Smooth muscle cell of the pulmonary artery (primary cell): ENCODE data around the gene LRRTM3. TPM values are rescaled to one million over a fixed set of nuclear protein-coding genes. Genes with fewer than 3 reads are reported as not detected.

Experiments used
- total RNA-seq: library from RNA; depleted of rRNA; stranded (reverse); fragments of >200 nt; gene quantifications from 2 replicates; pipeline ENCODE4 v1.2.3, GENCODE V29; 2014

The LRRTM3 gene
- not detected in 2 replicates for total RNA-seq

DNA sequence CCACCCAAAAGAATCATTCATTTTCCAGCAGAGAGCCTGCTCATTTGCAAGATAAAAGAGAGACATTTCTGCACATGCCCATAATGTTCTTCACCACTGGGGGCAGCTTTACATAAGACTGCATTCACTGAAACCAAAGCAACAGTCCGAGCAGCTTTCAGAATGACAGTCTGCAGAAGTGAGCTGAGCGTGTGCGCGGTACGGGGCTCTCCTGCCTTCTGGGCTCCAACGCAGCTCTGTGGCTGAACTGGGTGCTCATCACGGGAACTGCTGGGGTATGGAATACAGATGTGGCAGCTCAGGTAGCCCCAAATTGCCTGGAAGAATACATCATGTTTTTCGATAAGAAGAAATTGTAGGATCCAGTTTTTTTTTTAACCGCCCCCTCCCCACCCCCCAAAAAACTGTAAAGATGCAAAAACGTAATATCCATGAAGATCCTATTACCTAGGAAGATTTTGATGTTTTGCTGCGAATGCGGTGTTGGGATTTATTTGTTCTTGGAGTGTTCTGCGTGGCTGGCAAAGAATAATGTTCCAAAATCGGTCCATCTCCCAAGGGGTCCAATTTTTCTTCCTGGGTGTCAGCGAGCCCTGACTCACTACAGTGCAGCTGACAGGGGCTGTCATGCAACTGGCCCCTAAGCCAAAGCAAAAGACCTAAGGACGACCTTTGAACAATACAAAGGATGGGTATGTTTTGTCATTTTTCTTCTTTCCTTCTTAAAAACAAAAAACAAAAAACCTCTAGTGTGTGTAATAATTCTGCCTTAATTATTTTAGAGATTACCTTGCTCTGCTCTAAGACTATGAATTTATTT is at the start of gene LRRTM3:
Gene LRRTM3, plus strand, starts transcription at position 141 of the 820 bp plus-strand sequence.

